ENCODE data around the gene NLRP6.
"Not testable (repeated sequence)": the region's sequence is repeated elsewhere in the genome, so short reads cannot be mapped to it uniquely, and the experiment has no call there.

DNA sequence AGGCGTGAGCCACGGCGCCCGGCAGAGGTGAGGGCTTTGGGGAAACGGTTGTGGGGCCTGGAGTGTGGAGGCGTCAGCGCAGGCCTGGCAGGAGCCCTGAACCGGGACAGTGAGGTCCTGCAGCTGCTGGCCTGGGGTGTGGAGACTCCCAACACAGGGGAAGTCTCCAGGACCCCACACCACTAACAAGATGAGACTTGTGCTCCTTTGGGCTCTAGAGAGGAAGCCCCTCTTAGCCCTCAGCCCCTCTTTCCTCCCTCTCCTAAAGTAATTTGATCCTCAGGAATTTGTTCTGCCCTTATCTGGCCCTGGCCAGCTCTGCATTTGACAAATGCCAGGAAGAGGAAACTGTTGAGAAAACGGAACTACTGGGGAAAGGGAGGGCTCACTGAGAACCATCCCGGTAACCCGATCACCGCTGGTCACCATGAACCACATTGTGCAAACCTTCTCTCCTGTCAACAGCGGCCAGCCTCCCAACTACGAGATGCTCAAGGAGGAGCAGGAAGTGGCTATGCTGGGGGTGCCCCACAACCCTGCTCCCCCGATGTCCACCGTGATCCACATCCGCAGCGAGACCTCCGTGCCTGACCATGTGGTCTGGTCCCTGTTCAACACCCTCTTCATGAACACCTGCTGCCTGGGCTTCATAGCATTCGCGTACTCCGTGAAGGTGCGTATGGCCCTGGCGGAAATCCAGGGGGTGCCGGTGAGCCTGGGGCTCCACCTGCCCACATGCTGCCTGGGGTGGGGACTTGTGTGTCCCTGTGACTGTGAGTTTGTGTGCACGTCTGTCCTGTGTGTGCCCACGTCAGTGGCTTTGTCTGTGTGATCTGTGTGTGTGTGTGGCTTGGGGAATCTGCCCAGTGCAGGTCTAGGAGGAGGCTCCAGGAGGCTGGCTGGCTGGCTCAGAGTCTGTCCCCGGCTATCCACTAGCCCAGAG lies 29.8 kb downstream of the NLRP6 start, which contains the start of gene IFITM2:
- TF ChIP-seq, protein P1, sequence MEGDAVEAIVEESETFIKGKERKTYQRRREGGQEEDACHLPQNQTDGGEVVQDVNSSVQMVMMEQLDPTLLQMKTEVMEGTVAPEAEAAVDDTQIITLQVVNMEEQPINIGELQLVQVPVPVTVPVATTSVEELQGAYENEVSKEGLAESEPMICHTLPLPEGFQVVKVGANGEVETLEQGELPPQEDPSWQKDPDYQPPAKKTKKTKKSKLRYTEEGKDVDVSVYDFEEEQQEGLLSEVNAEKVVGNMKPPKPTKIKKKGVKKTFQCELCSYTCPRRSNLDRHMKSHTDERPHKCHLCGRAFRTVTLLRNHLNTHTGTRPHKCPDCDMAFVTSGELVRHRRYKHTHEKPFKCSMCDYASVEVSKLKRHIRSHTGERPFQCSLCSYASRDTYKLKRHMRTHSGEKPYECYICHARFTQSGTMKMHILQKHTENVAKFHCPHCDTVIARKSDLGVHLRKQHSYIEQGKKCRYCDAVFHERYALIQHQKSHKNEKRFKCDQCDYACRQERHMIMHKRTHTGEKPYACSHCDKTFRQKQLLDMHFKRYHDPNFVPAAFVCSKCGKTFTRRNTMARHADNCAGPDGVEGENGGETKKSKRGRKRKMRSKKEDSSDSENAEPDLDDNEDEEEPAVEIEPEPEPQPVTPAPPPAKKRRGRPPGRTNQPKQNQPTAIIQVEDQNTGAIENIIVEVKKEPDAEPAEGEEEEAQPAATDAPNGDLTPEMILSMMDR (IDR thresholded peaks at IDR 0.05) = not testable (repeated sequence)
- peak in 1 of 2 donors; percentile 62 for TF ChIP-seq POLR2A (IDR thresholded peaks at IDR 0.05)
